H9 (cell line): ENCODE measurements around the gene KIF13A. TPM values are rescaled to one million over a fixed set of nuclear protein-coding genes. Genes with fewer than 3 reads are reported as not detected.

ENCODE experiments used
- DNase-seq: peaks from one replicate; pipeline ENCODE4 v3.0.0-alpha.2; 2017
- H2AFZ ChIP-seq: one replicate; pipeline ENCODE4 v1.6.1; 2013; ENCODE audit warnings: mild to moderate bottlenecking, low read length, control low read depth, moderate library complexity
- H2AK5ac ChIP-seq: 2 replicates; pipeline ENCODE4 v1.6.1; 2013; ENCODE audit warnings: low read length, control low read depth, mixed read lengths; ENCODE audit not compliant: insufficient read length
- H2BK120ac ChIP-seq: one replicate; pipeline ENCODE4 v1.6.1; 2013; ENCODE audit warnings: low read depth, mild to moderate bottlenecking, low read length, control low read depth, inconsistent platforms; ENCODE audit not compliant: poor library complexity, severe bottlenecking
- H2BK12ac ChIP-seq: 2 replicates; pipeline ENCODE4 v1.6.1; 2013; ENCODE audit warnings: low read length, control low read depth, mixed read lengths, low read depth; ENCODE audit not compliant: insufficient read length
- H2BK15ac ChIP-seq: 2 replicates; pipeline ENCODE4 v1.6.1; 2013; ENCODE audit warnings: low read depth, low read length, control low read depth
- H2BK20ac ChIP-seq: one replicate; pipeline ENCODE4 v1.6.1; 2013; ENCODE audit warnings: low read depth, mild to moderate bottlenecking, low read length, control low read depth, inconsistent platforms; ENCODE audit not compliant: poor library complexity, severe bottlenecking
- H2BK5ac ChIP-seq: 2 replicates; pipeline ENCODE4 v1.6.1; 2013; ENCODE audit warnings: low read length, control low read depth, mixed read lengths; ENCODE audit not compliant: insufficient read length
- H3K14ac ChIP-seq: 2 replicates; pipeline ENCODE4 v1.6.1; 2013; ENCODE audit warnings: low read length, control low read depth; ENCODE audit not compliant: insufficient read depth
- H3K18ac ChIP-seq: 2 replicates; pipeline ENCODE4 v1.6.1; 2013; ENCODE audit warnings: low read depth, mild to moderate bottlenecking, mixed read lengths, low read length, control low read depth; ENCODE audit not compliant: insufficient read length
- H3K23ac ChIP-seq: 2 replicates; pipeline ENCODE4 v1.6.1; 2013; ENCODE audit warnings: low read length, control low read depth, mixed read lengths, low read depth; ENCODE audit not compliant: insufficient read length
- H3K23me2 ChIP-seq: 2 replicates; pipeline ENCODE4 v1.6.1; 2013; ENCODE audit warnings: low read depth, mild to moderate bottlenecking, mixed read lengths, low read length, control low read depth; ENCODE audit not compliant: insufficient read length, poor library complexity, severe bottlenecking
- H3K27ac ChIP-seq: 2 replicates; pipeline ENCODE4 v1.5.1; 2013; ENCODE audit warnings: low read length, control low read depth, mixed read lengths, low read depth; ENCODE audit not compliant: insufficient read length
- H3K27me3 ChIP-seq: 2 replicates; pipeline ENCODE4 v1.6.1; 2013; ENCODE audit warnings: low read length, control low read depth, inconsistent platforms; ENCODE audit not compliant: insufficient read depth
- H3K4ac ChIP-seq: 2 replicates; pipeline ENCODE4 v1.6.1; 2013; ENCODE audit warnings: low read depth, mild to moderate bottlenecking, control low read depth, inconsistent platforms, low read length, moderate library complexity
- H3K4me1 ChIP-seq: 2 replicates; pipeline ENCODE4 v1.6.1; 2013; ENCODE audit warnings: low read length, control low read depth, inconsistent platforms; ENCODE audit not compliant: insufficient read depth
- H3K4me2 ChIP-seq: 2 replicates; pipeline ENCODE4 v1.6.1; 2013; ENCODE audit warnings: low read length, control low read depth, mixed read lengths; ENCODE audit not compliant: insufficient read length, insufficient read depth
- H3K56ac ChIP-seq: 2 replicates; pipeline ENCODE4 v1.6.1; 2013; ENCODE audit warnings: low read depth, mild to moderate bottlenecking, mixed read lengths, low read length, control low read depth; ENCODE audit not compliant: insufficient read length
- H3K79me1 ChIP-seq: 2 replicates; pipeline ENCODE4 v1.6.1; 2013; ENCODE audit warnings: low read depth, mild to moderate bottlenecking, moderate library complexity, low read length, control low read depth, inconsistent platforms; ENCODE audit not compliant: insufficient read depth, poor library complexity, severe bottlenecking
- H3K79me2 ChIP-seq: 2 replicates; pipeline ENCODE4 v1.6.1; 2013; ENCODE audit warnings: low read length, control low read depth, inconsistent platforms; ENCODE audit not compliant: insufficient read depth
- H3K9ac ChIP-seq: 2 replicates; pipeline ENCODE4 v1.6.1; 2013; ENCODE audit warnings: low read length, control low read depth, mixed read lengths; ENCODE audit not compliant: insufficient read length; ENCODE audit errors: extremely low read depth
- H3K9me3 ChIP-seq: one replicate; pipeline ENCODE4 v1.6.1; 2013; ENCODE audit warnings: low read depth, low read length, inconsistent platforms; ENCODE audit not compliant: control insufficient read depth
- H3T11ph ChIP-seq: one replicate; pipeline ENCODE4 v1.6.1; 2013; ENCODE audit warnings: mild to moderate bottlenecking, low read length, control low read depth, inconsistent platforms
- H4K20me1 ChIP-seq: one replicate; pipeline ENCODE4 v1.6.1; 2013; ENCODE audit not compliant: control insufficient read depth, insufficient read length, insufficient read depth
- H4K5ac ChIP-seq: 2 replicates; pipeline ENCODE4 v1.6.1; 2013; ENCODE audit warnings: low read depth, mild to moderate bottlenecking, mixed read lengths, low read length, control low read depth; ENCODE audit not compliant: insufficient read length
- H4K8ac ChIP-seq: replicated peaks from 2 replicates; pipeline ENCODE4 v1.6.1; 2013; ENCODE audit warnings: low read length, control low read depth, mixed read lengths, low read depth; ENCODE audit not compliant: insufficient read length
- H4K91ac ChIP-seq: 2 replicates; pipeline ENCODE4 v1.6.1; 2013; ENCODE audit warnings: low read depth, mild to moderate bottlenecking, moderate library complexity, mixed read lengths, low read length, control low read depth; ENCODE audit not compliant: insufficient read length
- H3K27ac Mint-ChIP-seq, 3 experiments: 2 replicates in 2 of 3; 3 replicates in 1 of 3; pipeline ENCODE4 v1.8.0; 2020 to 2021; ENCODE audit warnings: mixed read lengths in 3 of 3, mild to moderate bottlenecking in 1 of 3, moderate library complexity in 1 of 3
- H3K27me3 Mint-ChIP-seq: 2 replicates; pipeline ENCODE4 v1.8.0; 2021; ENCODE audit warnings: low read depth, mild to moderate bottlenecking, moderate library complexity, mixed read lengths
- H3K36me3 Mint-ChIP-seq, 3 experiments: 2 replicates in 2 of 3; 3 replicates in 1 of 3; pipeline ENCODE4 v1.8.0; 2020 to 2021; ENCODE audit warnings: low read depth in 3 of 3, mixed read lengths in 3 of 3; ENCODE audit not compliant: insufficient read depth in 1 of 3
- H3K4me1 Mint-ChIP-seq, 2 experiments: 2 replicates each; pipeline ENCODE4 v1.8.0; 2020; ENCODE audit warnings: mixed read lengths in 2 of 2
- H3K4me3 Mint-ChIP-seq, 2 experiments: 2 replicates in 1 of 2; 3 replicates in 1 of 2; pipeline ENCODE4 v1.8.0; 2020 to 2021; ENCODE audit warnings: mild to moderate bottlenecking in 2 of 2, mixed read lengths in 2 of 2, moderate library complexity in 1 of 2
- H3K9me3 Mint-ChIP-seq, 2 experiments: 2 replicates in 1 of 2; 3 replicates in 1 of 2; pipeline ENCODE4 v1.8.0; 2020; ENCODE audit warnings: mild to moderate bottlenecking in 2 of 2, mixed read lengths in 2 of 2, moderate library complexity in 1 of 2
- CTCF ChIP-seq: fragments of 200-600 bp; sonication (generic); conservative IDR thresholded peaks from 3 replicates; pipeline ENCODE4 v1.8.0; 2021; ENCODE audit warnings: antibody characterized with exemption, mild to moderate bottlenecking
- WGBS: extraction: QIAGEN DNeasy Blood & Tissue Kit; methylation state at CpG from one replicate; pipeline ENCODE4 v1.1.7; 2013; ENCODE audit warnings: missing lambda C conversion rate, low lambda C conversion rate, mixed read lengths; ENCODE audit not compliant: insufficient read length; ENCODE audit errors: extremely low coverage; 5-methylcytosine and 5-hydroxymethylcytosine counted together
- total RNA-seq: library from RNA; stranded (reverse); gene quantifications from 2 replicates; pipeline ENCODE4 v1.2.1, GENCODE V29; 2021

The KIF13A gene
- total RNA-seq, 1 experiment from 2014 or later: 38.2 TPM

GRCh38 chr6:17897681-17898080, 89.8 kb downstream of the KIF13A start:
- H3K36me3 Mint-ChIP-seq: peaks cover 41 to 50% (median 49%) of the 10 kb centered on the region in 3 experiments
- Histone ChIP-seq H2AK5ac (no peak overlapping the region), H4K5ac (no peak overlapping the region), H3K56ac (no peak overlapping the region), H3K14ac (no peak overlapping the region), H3K23me2 (no peaks in the 10 kb centered on the region), H3K79me1 (no peaks in the 10 kb centered on the region), H3K4me2 (no peak overlapping the region), H4K8ac (no peak overlapping the region), H3K27me3 (no peaks in the 10 kb centered on the region), H4K20me1 (no peaks in the 10 kb centered on the region), H3K4me1 (no peaks in the 10 kb centered on the region), H3K4ac (no peak overlapping the region), H2BK120ac (no peak overlapping the region), H2BK20ac (no peak overlapping the region), H3K79me2 (no peaks in the 10 kb centered on the region), H2BK5ac (no peak overlapping the region), H3K23ac (no peak overlapping the region), H3T11ph (no peak overlapping the region), H3K18ac (no peak overlapping the region), H4K91ac (no peak overlapping the region), H2BK15ac (no peak overlapping the region), H3K9ac (no peak overlapping the region), H2AFZ (no peak overlapping the region), H3K27ac (no peak overlapping the region), H2BK12ac (no peak overlapping the region), H3K9me3 (peaks cover 16% of the 10 kb centered on the region)
- H3K4me1 Mint-ChIP-seq: peaks cover 4 to 6% of the 10 kb centered on the region in 2 experiments
- no CpG with 5 or more reads among the region's 1 CpG for WGBS
- peaks cover 21 to 31% of the 10 kb centered on the region in 2 experiments for H3K9me3 Mint-ChIP-seq
- H3K27me3 Mint-ChIP-seq: no peaks in the 10 kb centered on the region; the same call in 1 of the 2 replicates
- H3K27ac Mint-ChIP-seq: no peak overlapping the region
- TF ChIP-seq CTCF: no peak
- no peak for DNase-seq
- no peak overlapping the region for H3K4me3 Mint-ChIP-seq
